ENCODE data around the gene IL19.

- TF ChIP-seq CBFB (CRISPR knock-in tag; IDR thresholded peaks at IDR 0.05; ENCODE audit: low read depth): no peak
- TF ChIP-seq CTCF (IDR thresholded peaks at IDR 0.05): no peak
- no peak for TF ChIP-seq ZNF281 (CRISPR knock-in tag; IDR thresholded peaks at IDR 0.05)
- TF ChIP-seq ZNF396 (CRISPR knock-in tag; IDR thresholded peaks at IDR 0.05; ENCODE audit: borderline replicate concordance): no peak
These were observed 47.7 kb upstream of the IL19 start for GRCh38 chr1:206722751-206723461.

Data from WTC11 (cell line).